DMS 273 (cell line): Measurements from ENCODE around the gene FBXO31.
"Not testable (repeated sequence)": the region's sequence is repeated elsewhere in the genome, so short reads cannot be mapped to it uniquely, and the experiment has no call there.

ENCODE experiments used
- DNase-seq: peaks from one replicate; lab custom pipeline; 2025; ENCODE audit not compliant: unreplicated experiment; lab: John Stamatoyannopoulos, UW

The FBXO31 gene

GRCh38 chr16:87344931-87345631 is 38.5 kb downstream of the FBXO31 start:
- peak; percentile 53 for DNase-seq

GRCh38 chr16:87344165-87344930 is 39.2 kb downstream of the FBXO31 start:
- DNase-seq, result no peak

- DNase-seq, result no peak
These were observed 39.9 kb downstream of the FBXO31 start for GRCh38 chr16:87343753-87344050.

- DNase-seq, result no peak
These were observed 40.4 kb downstream of the FBXO31 start for GRCh38 chr16:87342978-87343752.

- no peak for DNase-seq
These were observed 41.1 kb downstream of the FBXO31 start for GRCh38 chr16:87342504-87342903.

- no peak for DNase-seq
These were observed 43.4 kb downstream of the FBXO31 start for GRCh38 chr16:87340198-87340597.

GRCh38 chr16:87339724-87340105 is 43.9 kb downstream of the FBXO31 start:
- not testable (repeated sequence) for DNase-seq

- no peak for DNase-seq
These were observed 44.4 kb downstream of the FBXO31 start for GRCh38 chr16:87339086-87339723.

GRCh38 chr16:87338155-87338765 is 45.3 kb downstream of the FBXO31 start:
- no peak for DNase-seq

- no peak for DNase-seq
These were observed 46.3 kb downstream of the FBXO31 start for GRCh38 chr16:87337262-87337771.

GRCh38 chr16:87336434-87337240 is 46.9 kb downstream of the FBXO31 start:
- DNase-seq, result no peak

GRCh38 chr16:87335625-87336433 is 47.7 kb downstream of the FBXO31 start:
- no peak for DNase-seq

- DNase-seq, result no peak
These were observed 48.6 kb downstream of the FBXO31 start for GRCh38 chr16:87334651-87335624.

- no peak for DNase-seq
These were observed 49.8 kb downstream of the FBXO31 start for GRCh38 chr16:87333581-87334331.

- no peak for DNase-seq
These were observed 50.5 kb downstream of the FBXO31 start for GRCh38 chr16:87333101-87333500.

GRCh38 chr16:87332150-87332549 is 51.4 kb downstream of the FBXO31 start:
- no peak for DNase-seq

- no peak for DNase-seq
These were observed 52.3 kb downstream of the FBXO31 start for GRCh38 chr16:87331241-87331801.
